ES-I3 (cell line): Measurements from ENCODE around the gene PPM1D.
A peak's percentile ranks its signal among the peaks of the same experiment; 100 is the strongest.
"Not testable (repeated sequence)": the region's sequence is repeated elsewhere in the genome, so short reads cannot be mapped to it uniquely, and the experiment has no call there.

Experiments used
- H3K36me3 ChIP-seq: 2 replicates; pipeline ENCODE4 v1.6.1; 2013; ENCODE audit warnings: mild to moderate bottlenecking, low read length, control low read depth, moderate library complexity; ENCODE audit not compliant: insufficient read depth
- H3K4me1 ChIP-seq: 2 replicates; pipeline ENCODE4 v1.6.1; 2013; ENCODE audit warnings: mild to moderate bottlenecking, control low read depth, low read length; ENCODE audit not compliant: insufficient read depth
- H3K9ac ChIP-seq: 2 replicates; pipeline ENCODE4 v1.6.1; 2013; ENCODE audit warnings: low read depth, mild to moderate bottlenecking, low read length, moderate library complexity
- H3K9me3 ChIP-seq: 2 replicates; pipeline ENCODE4 v1.6.1; 2013; ENCODE audit warnings: mild to moderate bottlenecking, low read length, moderate library complexity; ENCODE audit not compliant: control insufficient read depth, insufficient read depth

PPM1D gene

GRCh38 chr17:60579090-60579489, 20.9 kb upstream of the PPM1D start:
- H3K9ac ChIP-seq: no peak overlapping the region
- no peaks in the 10 kb centered on the region for H3K36me3 ChIP-seq
- no peaks in the 10 kb centered on the region; the same call in 1 of the 2 replicates for H3K9me3 ChIP-seq
- peaks cover 6% of the 10 kb centered on the region; the same call in 1 of the 2 replicates for H3K4me1 ChIP-seq

DNA sequence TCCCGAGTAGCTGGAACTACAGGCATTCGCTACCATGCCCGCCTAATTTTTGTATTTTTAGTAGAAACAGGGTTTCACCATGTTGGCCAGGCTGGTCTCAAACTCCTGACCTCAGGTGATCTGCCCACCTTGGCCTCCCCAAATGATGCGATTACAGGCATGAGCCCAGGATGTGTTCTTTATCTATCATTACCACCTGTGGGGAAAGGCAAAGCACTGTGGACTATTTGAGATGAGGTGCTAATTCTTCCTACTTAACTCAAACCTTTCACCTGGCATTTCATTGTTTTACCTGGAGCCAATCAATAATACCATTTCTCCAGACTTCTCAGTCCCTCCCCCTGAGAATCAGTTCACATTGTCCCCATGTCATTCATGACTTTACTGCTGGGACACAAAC, 20.4 kb upstream of the PPM1D start:
- Histone ChIP-seq H3K36me3 (no peaks in the 10 kb centered on the region), H3K4me1 (peaks cover 6% of the 10 kb centered on the region; the same call in 1 of the 2 replicates), H3K9me3 (no peaks in the 10 kb centered on the region; the same call in 1 of the 2 replicates), H3K9ac (no peak overlapping the region)

- no peak overlapping the region for H3K9ac ChIP-seq
- H3K36me3 ChIP-seq: no peaks in the 10 kb centered on the region
- H3K9me3 ChIP-seq: no peaks in the 10 kb centered on the region
- no peaks in the 10 kb centered on the region for H3K4me1 ChIP-seq
These were observed 17.0 kb upstream of the PPM1D start for GRCh38 chr17:60583008-60583407.

DNA sequence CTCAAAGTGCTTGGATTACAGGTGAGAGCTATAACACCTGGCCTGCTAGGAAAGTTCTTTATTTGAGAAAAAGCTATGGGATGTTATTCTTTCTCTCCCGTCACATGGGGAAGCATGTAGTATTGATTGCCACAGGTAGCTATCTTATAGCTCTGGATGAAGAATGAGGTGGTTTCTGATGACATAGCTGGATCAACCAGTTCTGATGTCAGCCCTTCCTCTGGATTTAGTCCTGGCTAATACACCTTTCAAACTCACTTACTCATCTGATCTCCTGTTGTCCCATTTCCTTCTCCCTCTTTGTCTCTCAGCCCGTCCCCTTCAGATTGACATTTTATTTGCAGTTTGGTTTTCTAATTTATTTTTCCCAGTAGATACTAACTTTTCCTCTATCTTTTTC, 14.1 kb upstream of the PPM1D start:
- H3K9me3 ChIP-seq: no peaks in the 10 kb centered on the region
- no peak overlapping the region for H3K9ac ChIP-seq
- no peaks in the 10 kb centered on the region for H3K4me1 ChIP-seq
- no peaks in the 10 kb centered on the region for H3K36me3 ChIP-seq

- Histone ChIP-seq H3K9me3 (no peaks in the 10 kb centered on the region), H3K36me3 (no peaks in the 10 kb centered on the region)
These were observed 13.6 kb upstream of the PPM1D start for GRCh38 chr17:60586288-60586974.

DNA sequence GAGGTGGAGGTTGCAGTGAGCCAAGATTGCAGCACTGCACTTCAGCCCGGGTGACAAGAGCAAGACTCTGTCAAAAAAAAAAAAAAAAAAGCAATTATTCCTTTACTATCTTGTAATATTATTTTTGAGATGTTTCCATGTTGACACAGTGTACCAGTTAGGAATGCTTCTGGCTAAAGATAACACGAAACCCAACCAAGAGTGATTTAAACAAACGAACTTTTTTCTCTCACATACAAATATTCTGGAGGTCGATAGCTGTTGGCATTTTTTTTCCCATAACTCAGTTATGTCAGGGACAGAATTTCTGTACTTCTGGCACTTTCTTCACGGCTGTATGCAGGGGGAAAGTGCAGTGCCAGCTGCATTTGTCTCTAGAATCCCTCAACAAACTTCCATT, 9.9 kb upstream of the PPM1D start:
- H3K9ac ChIP-seq: no peak overlapping the region
- no peaks in the 10 kb centered on the region for H3K36me3 ChIP-seq
- H3K4me1 ChIP-seq: no peaks in the 10 kb centered on the region
- H3K9me3 ChIP-seq: no peaks in the 10 kb centered on the region

More at GRCh38 chr17:60586288-60586974, 13.6 kb upstream of the PPM1D start:
- H3K9ac ChIP-seq: no peak overlapping the region
- H3K4me1 ChIP-seq: no peaks in the 10 kb centered on the region

- Histone ChIP-seq H3K9me3 (no peaks in the 10 kb centered on the region), H3K9ac (no peak overlapping the region), H3K4me1 (no peaks in the 10 kb centered on the region), H3K36me3 (no peaks in the 10 kb centered on the region)
These were observed 7.2 kb upstream of the PPM1D start for GRCh38 chr17:60592750-60593149.

GRCh38 chr17:60593441-60594036, 6.5 kb upstream of the PPM1D start:
- H3K4me1 ChIP-seq, H3K9me3 ChIP-seq, H3K9ac ChIP-seq, H3K36me3 ChIP-seq: not testable (repeated sequence)

GRCh38 chr17:60594170-60594569, 5.8 kb upstream of the PPM1D start:
- H3K9me3 ChIP-seq, H3K4me1 ChIP-seq, H3K36me3 ChIP-seq, H3K9ac ChIP-seq: not testable (repeated sequence)

DNA sequence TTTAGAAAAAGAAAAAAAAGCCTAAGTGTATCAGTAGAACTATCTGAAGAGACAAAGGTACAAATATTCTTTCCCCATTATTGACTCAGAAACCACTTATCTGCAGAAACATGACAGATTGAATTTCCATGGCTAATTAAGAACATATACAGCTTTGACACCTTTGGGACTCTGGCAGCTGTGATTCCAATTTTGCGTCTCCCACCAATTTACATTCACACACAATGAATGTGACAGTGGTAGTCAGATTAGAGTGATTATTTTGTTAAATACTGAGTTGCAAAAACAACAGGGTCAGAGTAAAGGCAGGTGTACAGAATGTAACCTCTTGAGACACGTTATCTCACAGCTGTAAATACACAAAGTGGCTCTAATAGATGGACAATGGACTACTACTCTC, 5.3 kb upstream of the PPM1D start:
- no peaks in the 10 kb centered on the region for H3K4me1 ChIP-seq

DNA sequence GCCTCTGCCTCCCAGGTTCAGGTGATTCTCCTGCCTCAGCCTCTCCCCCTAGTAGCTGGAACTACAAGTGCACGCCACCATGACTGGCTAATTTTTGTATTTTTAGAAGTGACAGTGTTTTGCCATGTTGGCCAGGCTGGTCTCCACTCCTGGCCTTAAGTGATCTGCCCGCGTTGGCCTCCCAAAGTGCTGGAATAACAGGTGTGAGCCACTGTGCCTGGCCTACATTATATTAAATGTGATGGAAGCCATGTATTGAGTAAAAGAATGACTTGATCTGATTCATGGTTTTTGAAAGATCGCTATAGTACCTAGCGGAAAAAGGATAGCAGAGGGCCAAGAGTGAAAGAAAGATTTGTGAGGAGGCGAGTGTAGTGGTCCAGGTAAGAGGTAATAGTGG, 2.7 kb upstream of the PPM1D start:
- Histone ChIP-seq H3K4me1 (no peaks in the 10 kb centered on the region), H3K9me3 (no peaks in the 10 kb centered on the region), H3K36me3 (no peaks in the 10 kb centered on the region), H3K9ac (no peak overlapping the region)

More for the DNA sequence above, 5.3 kb upstream of the PPM1D start:
- Histone ChIP-seq H3K36me3 (no peaks in the 10 kb centered on the region), H3K9me3 (no peaks in the 10 kb centered on the region), H3K9ac (no peak overlapping the region)

GRCh38 chr17:60598001-60598736, 1.8 kb upstream of the PPM1D start:
- no peak overlapping the region for H3K9ac ChIP-seq

GRCh38 chr17:60599220-60599619, 773 bp upstream of the PPM1D start:
- peak overlapping the region; percentile 69 for H3K9ac ChIP-seq
- H3K9me3 ChIP-seq: no peaks in the 10 kb centered on the region
- H3K36me3 ChIP-seq: no peaks in the 10 kb centered on the region
- no peaks in the 10 kb centered on the region for H3K4me1 ChIP-seq

More at GRCh38 chr17:60598001-60598736, 1.8 kb upstream of the PPM1D start:
- H3K4me1 ChIP-seq: no peaks in the 10 kb centered on the region
- no peaks in the 10 kb centered on the region for H3K9me3 ChIP-seq
- no peaks in the 10 kb centered on the region for H3K36me3 ChIP-seq

DNA sequence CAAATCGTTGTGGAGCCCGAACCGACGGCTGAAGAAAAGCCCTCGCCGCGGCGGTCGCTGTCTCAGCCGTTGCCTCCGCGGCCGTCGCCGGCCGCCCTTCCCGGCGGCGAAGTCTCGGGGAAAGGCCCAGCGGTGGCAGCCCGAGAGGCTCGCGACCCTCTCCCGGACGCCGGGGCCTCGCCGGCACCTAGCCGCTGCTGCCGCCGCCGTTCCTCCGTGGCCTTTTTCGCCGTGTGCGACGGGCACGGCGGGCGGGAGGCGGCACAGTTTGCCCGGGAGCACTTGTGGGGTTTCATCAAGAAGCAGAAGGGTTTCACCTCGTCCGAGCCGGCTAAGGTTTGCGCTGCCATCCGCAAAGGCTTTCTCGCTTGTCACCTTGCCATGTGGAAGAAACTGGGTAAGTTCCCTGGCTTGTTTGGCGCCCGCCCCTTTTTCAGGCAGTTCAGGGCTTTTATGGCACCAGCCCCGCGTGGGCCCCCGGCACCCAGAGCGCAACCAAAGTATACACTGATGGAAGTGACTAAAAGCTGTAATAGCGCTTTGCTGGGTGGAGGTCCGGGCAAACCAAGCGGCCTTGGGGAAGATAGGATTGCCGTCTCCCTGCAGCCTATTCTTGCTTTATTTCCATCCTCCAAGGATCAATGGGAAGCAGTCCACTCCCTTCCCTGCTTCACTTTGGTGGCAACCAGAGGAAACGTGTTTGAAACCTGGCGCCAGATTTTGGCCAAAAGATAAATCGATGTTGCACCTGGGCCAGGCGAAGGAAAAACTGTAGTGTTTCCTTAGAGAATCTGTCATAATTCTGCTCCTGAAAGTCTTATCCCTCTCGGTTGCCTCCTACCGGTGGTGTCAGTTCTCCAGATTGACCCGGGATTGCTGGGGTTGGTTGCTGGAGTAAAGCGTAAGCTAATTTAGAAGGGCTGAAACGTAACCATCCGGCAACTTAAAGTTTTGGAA, 775 bp downstream of the PPM1D start:
- Histone ChIP-seq H3K9me3 (no peaks in the 10 kb centered on the region), H3K4me1 (no peaks in the 10 kb centered on the region), H3K9ac (peak overlapping the region; percentile 69), H3K36me3 (no peaks in the 10 kb centered on the region)
